ENCODE results near the gene RNF225.
"Not testable (repeated sequence)": the region's sequence is repeated elsewhere in the genome, so short reads cannot be mapped to it uniquely, and the experiment has no call there.

RNF225 gene

GRCh38 chr19:58387338-58388174 lies 7.9 kb upstream of the RNF225 start:
- DNase-seq (ENCODE audit: low read depth in 2 of 2), result no peak

DNA sequence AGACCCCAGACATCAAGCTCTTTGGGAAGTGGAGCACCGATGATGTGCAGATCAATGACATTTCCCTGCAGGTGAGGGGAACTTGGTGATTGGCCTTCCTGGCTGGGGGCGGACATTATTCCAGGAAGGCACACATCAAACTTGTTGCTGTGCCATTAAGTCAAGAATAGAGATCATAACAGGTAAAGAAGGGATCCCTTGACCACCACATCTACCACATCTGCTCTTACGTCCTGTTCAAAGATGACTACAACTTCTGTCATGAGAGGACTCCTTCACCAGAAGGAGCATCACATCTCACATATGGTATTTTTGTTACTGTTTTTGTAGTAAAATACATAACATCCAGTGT lies 7.3 kb upstream of the RNF225 start:
- no peak for DNase-seq (ENCODE audit: low read depth in 2 of 2)

GRCh38 chr19:58392945-58393724 lies 2.3 kb upstream of the RNF225 start:
- DNase-seq (ENCODE audit: low read depth in 2 of 2), result no peak

- no peak for DNase-seq (ENCODE audit: low read depth in 2 of 2)
These were observed 1.8 kb upstream of the RNF225 start for GRCh38 chr19:58393725-58394033.

GRCh38 chr19:58394821-58395219 lies 636 bp upstream of the RNF225 start:
- no peak for DNase-seq (ENCODE audit: low read depth in 2 of 2)

- DNase-seq (ENCODE audit: low read depth in 2 of 2), result peak in 1 of 2 donors; percentile 46
These were observed 647 bp downstream of the RNF225 start for GRCh38 chr19:58395979-58396627.

DNA sequence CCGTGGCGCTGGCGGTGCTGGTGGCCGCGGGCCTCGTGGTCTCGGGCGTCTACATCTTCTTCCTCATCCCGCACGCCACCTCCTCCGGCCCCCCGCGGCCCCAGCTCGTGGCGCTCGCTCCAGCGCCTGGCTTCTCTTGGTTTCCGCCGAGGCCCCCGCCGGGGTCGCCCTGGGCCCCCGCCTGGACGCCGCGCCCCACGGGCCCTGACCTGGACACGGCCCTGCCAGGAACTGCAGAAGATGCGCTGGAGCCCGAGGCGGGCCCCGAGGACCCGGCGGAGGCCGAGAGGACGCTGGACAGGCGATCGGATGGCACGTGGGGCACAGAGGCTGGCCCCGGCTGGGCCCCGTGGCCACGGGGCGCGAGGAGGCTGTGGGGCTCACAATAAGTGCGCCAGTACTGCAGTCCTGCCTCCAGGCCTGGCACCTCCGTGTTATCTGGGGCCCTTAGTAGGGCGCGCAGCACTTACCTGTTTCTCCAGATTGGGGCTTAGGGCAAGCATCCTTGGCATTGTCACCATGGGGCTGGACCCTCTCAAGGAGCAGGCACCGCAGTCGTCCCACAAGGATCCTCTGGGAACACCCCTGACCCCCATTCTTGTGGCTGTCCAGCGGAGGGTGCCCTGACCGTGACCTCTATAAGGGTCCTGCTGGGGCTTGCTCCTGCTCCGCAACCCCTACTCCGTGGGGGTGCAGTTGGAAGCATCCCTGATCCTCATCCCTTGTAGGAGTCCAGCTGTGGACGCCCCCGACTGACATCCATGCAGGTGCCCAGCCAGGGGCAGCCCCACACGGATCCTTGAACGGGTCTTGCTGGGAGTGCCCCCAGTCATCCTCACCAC lies 1.5 kb downstream of the RNF225 start:
- DNase-seq (ENCODE audit: low read depth in 2 of 2), result no peak

GRCh38 chr19:58397533-58398037 lies 2.1 kb downstream of the RNF225 start:
- no peak for DNase-seq (ENCODE audit: low read depth in 2 of 2)

DNA sequence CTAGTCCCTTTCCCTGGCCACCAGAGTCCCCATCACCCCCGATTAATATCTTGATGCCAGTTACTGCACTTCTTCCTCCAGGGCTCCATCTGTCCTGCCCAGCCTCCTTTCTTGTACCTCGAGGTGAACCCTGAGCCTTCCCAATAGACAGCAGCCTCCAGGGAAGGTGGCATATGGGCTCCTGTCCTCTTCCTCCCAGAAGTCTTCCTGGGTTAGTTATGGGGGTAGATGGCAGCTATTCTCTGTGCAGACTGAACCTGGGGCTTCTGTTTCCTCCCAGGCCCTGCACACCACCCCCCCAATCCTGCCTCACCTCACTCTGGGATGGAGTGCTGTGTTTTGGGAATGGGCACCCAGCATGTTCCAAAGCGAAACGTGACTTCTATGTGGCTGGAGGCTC lies 2.6 kb downstream of the RNF225 start:
- no peak for DNase-seq (ENCODE audit: low read depth in 2 of 2)

- no peak for DNase-seq (ENCODE audit: low read depth in 2 of 2)
These were observed 3.1 kb downstream of the RNF225 start for GRCh38 chr19:58398545-58398944.

GRCh38 chr19:58399903-58400302 lies 4.4 kb downstream of the RNF225 start:
- no peak for DNase-seq (ENCODE audit: low read depth in 2 of 2)

- no peak for DNase-seq (ENCODE audit: low read depth in 2 of 2)
These were observed 5.0 kb downstream of the RNF225 start for GRCh38 chr19:58400316-58400915.

DNA sequence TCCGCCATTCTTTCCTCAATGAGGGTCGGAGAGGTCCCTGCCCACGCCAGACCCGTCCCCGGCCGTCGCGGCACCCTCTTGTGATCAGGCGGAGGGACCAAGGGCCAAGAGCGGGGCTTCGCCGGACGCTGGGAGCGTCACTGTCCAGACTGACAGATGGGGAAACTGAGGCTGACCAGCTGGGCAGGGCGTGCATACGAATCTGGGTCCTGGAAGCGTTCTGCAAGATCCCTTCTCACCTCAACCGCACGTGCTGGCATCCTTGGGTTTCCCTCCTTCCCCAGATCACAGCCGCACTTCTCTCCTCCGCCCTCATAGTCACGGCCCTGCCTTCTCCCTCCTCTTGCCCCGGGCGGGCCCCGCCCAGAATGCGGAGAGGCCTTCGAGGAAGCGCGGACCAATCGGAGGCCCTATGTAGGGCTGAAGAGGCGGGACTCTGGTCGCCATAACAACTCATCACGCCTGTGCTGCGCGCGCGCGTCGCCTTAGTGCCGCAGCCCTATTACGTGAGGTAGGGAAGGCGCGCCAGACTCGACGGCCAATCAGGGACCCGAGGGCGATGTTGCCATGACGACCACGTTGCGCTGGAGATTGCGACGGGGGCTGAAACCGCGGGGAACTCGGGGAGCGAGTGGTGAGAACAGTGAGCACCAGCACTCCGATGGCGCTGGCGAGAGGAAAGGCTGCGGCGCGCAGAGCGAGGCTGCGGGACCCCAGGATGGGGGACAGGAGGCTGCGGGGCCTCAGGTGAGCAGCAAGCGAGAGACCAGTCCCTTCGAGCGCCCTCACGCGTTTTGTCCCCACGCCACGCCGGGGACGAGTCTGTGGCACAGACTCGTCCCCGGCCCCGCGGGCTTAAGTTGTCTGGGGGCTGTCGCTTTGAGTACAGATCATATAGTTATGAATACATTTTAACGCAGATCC lies 5.7 kb downstream of the RNF225 start:
- DNase-seq (ENCODE audit: low read depth in 2 of 2), result peak; percentile 98 to 99

DNA sequence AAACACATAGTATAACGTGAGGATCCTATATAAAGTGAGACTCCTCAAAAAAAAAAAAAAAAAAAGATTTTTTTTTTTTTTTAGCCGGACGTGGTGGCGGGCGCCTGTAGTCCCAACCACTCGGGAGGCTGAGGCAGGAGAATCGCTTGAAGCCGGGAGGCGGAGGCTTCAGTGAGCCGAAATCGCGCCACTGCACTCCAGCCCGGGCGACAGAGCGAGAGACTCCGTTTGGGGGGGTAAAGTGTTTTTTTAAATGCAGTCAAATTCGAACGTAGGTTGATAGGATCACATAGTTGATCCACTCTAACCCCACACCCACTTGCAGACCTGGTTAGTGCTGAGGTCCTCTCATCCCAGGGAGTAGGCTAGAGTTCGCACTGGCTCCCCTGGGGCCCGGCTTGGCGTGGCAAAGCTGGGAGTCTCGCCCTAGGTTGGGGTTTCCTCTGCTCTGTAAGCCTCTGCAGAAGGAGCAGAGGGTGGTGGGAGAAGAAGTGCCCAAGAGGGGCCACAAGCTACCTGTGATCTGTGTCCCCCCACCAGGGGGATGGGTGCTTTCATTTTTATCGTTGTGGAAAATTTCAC lies 6.5 kb downstream of the RNF225 start:
- DNase-seq (ENCODE audit: low read depth in 2 of 2), result no peak

- not testable (repeated sequence) for DNase-seq (ENCODE audit: low read depth in 2 of 2)
These were observed 8.5 kb downstream of the RNF225 start for GRCh38 chr19:58403920-58404478.

GRCh38 chr19:58406818-58407657 lies 11.6 kb downstream of the RNF225 start:
- no peak for DNase-seq (ENCODE audit: low read depth in 2 of 2)

DNA sequence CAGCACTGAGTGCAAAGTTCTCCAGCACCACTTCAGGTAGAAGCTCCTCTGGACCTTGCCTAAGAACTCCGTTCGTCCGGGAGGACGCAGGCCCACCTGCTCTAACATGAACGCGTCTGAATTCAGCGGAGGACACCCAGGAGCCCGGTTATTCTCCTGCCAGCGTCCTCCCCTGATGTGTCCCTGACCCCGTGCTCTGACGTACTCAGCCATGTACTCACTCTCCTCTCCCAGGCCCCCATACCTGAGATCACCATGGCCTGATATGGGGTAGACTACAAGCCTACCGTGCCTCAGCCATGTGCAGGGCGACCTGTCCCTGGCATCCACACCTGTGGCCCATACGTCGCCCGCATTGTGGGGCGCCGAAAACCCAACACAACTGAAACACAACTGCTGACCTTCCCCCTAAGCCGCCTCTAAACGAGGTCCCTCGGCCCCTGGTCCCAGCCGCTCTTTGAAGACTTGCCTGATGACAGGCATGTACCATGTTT lies 12.2 kb downstream of the RNF225 start:
- DNase-seq (ENCODE audit: low read depth in 2 of 2), result no peak
